Stomach (tissue), 4 donors: Measurements from ENCODE around the gene RBM6.

ENCODE experiments used
- EP300 ChIP-seq: sonication (generic); formaldehyde crosslinking; IDR thresholded peaks from one replicate; pipeline ENCODE4 v1.6.1; 2017; ENCODE audit warnings: antibody characterized with exemption
- POLR2A ChIP-seq, 4 donors: fragments of 450-650 bp; IDR thresholded peaks; one replicate each; pipeline ENCODE4 v1.6.1; 2016; ENCODE audit warnings: antibody characterized with exemption in 4 of 4, control low read depth in 2 of 4, mild to moderate bottlenecking in 1 of 4, moderate library complexity in 1 of 4
- POLR2AphosphoS5 ChIP-seq, 3 donors: sonication (generic); formaldehyde crosslinking; IDR thresholded peaks; one replicate each; pipeline ENCODE4 v1.6.1; 2016; ENCODE audit warnings: antibody characterized with exemption in 3 of 3
- TF ChIP-seq, protein P1 (sequence below), 7 experiments: fragments of 450-650 bp in 4 of 7; fragments of 200-600 bp in 3 of 7; sonication (generic) in 3 of 7; IDR thresholded peaks; one replicate each; pipeline ENCODE4 v1.5.1; 2016 to 2019; ENCODE audit warnings: antibody characterized with exemption in 7 of 7, control low read depth in 2 of 7, mild to moderate bottlenecking in 1 of 7

DNA sequence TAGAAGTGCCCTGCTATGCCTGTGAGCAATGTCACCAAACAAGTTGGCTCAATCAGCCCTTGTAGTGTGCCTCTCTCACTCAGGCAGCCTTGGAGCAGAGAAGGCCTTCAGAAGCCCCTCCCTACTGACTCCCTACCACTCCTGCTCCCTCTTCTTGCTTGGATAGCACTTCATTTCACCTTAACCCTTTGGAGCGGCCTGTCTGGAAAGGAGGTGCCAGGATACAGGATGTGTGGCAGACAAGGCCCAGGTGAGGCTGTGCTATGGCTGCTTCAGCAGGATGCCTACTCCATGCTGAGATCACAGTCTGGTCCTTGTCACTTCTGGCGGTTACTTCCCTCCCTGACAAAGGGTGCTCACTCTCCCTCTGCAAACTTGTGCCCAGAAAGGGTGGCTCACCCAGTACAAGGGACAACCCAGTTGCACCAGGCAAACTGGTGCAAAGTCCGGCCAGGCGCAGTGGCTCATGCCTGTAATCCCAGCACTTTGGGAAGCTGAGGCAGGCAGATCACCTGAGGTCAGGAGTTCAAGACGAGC, 11.4 kb upstream of the RBM6 start:
- TF ChIP-seq EP300 (no peak), POLR2A (IDR thresholded peaks at IDR 0.05) (no peak), POLR2AphosphoS5 (IDR thresholded peaks at IDR 0.05) (no peak)
- TF ChIP-seq, protein P1, sequence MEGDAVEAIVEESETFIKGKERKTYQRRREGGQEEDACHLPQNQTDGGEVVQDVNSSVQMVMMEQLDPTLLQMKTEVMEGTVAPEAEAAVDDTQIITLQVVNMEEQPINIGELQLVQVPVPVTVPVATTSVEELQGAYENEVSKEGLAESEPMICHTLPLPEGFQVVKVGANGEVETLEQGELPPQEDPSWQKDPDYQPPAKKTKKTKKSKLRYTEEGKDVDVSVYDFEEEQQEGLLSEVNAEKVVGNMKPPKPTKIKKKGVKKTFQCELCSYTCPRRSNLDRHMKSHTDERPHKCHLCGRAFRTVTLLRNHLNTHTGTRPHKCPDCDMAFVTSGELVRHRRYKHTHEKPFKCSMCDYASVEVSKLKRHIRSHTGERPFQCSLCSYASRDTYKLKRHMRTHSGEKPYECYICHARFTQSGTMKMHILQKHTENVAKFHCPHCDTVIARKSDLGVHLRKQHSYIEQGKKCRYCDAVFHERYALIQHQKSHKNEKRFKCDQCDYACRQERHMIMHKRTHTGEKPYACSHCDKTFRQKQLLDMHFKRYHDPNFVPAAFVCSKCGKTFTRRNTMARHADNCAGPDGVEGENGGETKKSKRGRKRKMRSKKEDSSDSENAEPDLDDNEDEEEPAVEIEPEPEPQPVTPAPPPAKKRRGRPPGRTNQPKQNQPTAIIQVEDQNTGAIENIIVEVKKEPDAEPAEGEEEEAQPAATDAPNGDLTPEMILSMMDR (IDR thresholded peaks at IDR 0.05) = no peak
